HEK293 (cell line): Measurements from ENCODE around the gene RNASEH2A.

Source experiments
- CTCF ChIP-seq: fragments of 450-650 bp; formaldehyde crosslinking; IDR thresholded peaks from 2 replicates; pipeline ENCODE4 v1.5.1; 2016; ENCODE audit warnings: missing biosample characterization, missing genetic modification characterization
- ZBTB17 ChIP-seq: fragments of 450-650 bp; formaldehyde crosslinking; IDR thresholded peaks from 2 replicates; pipeline ENCODE4 v1.5.1; 2016; ENCODE audit warnings: missing biosample characterization, missing genetic modification characterization
- ZNF114 ChIP-seq: fragments of 450-650 bp; formaldehyde crosslinking; IDR thresholded peaks from 2 replicates; pipeline ENCODE4 v1.5.0; 2017; ENCODE audit warnings: missing biosample characterization, missing genetic modification characterization
- ZNF133 ChIP-seq: fragments of 450-650 bp; formaldehyde crosslinking; IDR thresholded peaks from 2 replicates; pipeline ENCODE4 v1.5.1; 2016; ENCODE audit warnings: missing biosample characterization, missing genetic modification characterization
- ZNF16 ChIP-seq: fragments of 450-650 bp; formaldehyde crosslinking; IDR thresholded peaks from 2 replicates; pipeline ENCODE4 v1.5.1; 2016; ENCODE audit warnings: low read depth, missing biosample characterization, missing genetic modification characterization
- ZNF626 ChIP-seq: fragments of 450-650 bp; sonication (Bioruptor Pico); formaldehyde crosslinking; IDR thresholded peaks from 2 replicates; pipeline ENCODE4 v1.5.1; 2018; ENCODE audit warnings: missing biosample characterization, missing genetic modification characterization, inconsistent platforms

- TF ChIP-seq CTCF (tag by site-specific recombination) (no peak), ZNF626 (tag by site-specific recombination) (no peak), ZNF133 (tag by site-specific recombination) (no peak), ZNF16 (tag by site-specific recombination) (no peak), ZNF114 (tag by site-specific recombination) (no peak), ZBTB17 (tag by site-specific recombination) (no peak)
These were observed 39.2 kb upstream of the RNASEH2A start for GRCh38 chr19:12767150-12767549.
